Keratinocyte (primary cell): ENCODE data around the gene IFT43. TPM values are rescaled to one million over a fixed set of nuclear protein-coding genes. Genes with fewer than 3 reads are reported as not detected.
A peak's percentile ranks its signal among the peaks of the same experiment; 100 is the strongest.

Experiments used
- DNase-seq: peaks from one replicate; pipeline ENCODE4 v3.0.0-alpha.2; 2011; ENCODE audit warnings: low read depth, missing footprints, low spot score
- FAIRE-seq: peaks from 2 replicates; lab custom pipeline; 2011; peaks lifted over from hg19 to GRCh38; lab: Jason Lieb, UNC
- H2AFZ ChIP-seq: 2 replicates; pipeline ENCODE4 v1.6.0; 2012; ENCODE audit warnings: low read length, control low read depth, inconsistent platforms; ENCODE audit not compliant: control insufficient read depth
- H3K27ac ChIP-seq: 2 replicates; pipeline ENCODE4 v1.5.1; 2011; ENCODE audit warnings: low read length; ENCODE audit not compliant: control insufficient read depth, insufficient read depth
- H3K27me3 ChIP-seq: 3 replicates; pipeline ENCODE4 v1.6.0; 2011; ENCODE audit warnings: low read length; ENCODE audit not compliant: control insufficient read depth, insufficient read depth; ENCODE audit errors: extremely low read depth
- H3K36me3 ChIP-seq, 2 experiments: 2 replicates in 1 of 2; 3 replicates in 1 of 2; pipeline ENCODE4 v1.5.1; 2011; ENCODE audit warnings: low read length in 2 of 2, mild to moderate bottlenecking in 1 of 2; ENCODE audit not compliant: control insufficient read depth in 2 of 2, insufficient read depth in 2 of 2; ENCODE audit errors: extremely low read depth in 1 of 2
- H3K4me1 ChIP-seq: 3 replicates; pipeline ENCODE4 v1.5.1; 2011; ENCODE audit warnings: low read length; ENCODE audit not compliant: control insufficient read depth, insufficient read depth; ENCODE audit errors: extremely low read depth
- H3K4me2 ChIP-seq: 3 replicates; pipeline ENCODE4 v1.6.0; 2011; ENCODE audit warnings: low read depth, low read length; ENCODE audit not compliant: control insufficient read depth, insufficient read depth; ENCODE audit errors: extremely low read depth
- H3K4me3 ChIP-seq, 3 experiments: fragments of 200-600 bp in 1 of 3; sonication (generic) in 1 of 3; 2 replicates in 2 of 3; 3 replicates in 1 of 3; pipeline ENCODE4 v1.5.1; 2011 to 2016; ENCODE audit warnings: low read length in 3 of 3, mild to moderate bottlenecking in 3 of 3, control low read depth in 2 of 3, inconsistent platforms in 1 of 3, low read depth in 1 of 3, mixed read lengths in 1 of 3, mixed run types in 1 of 3, moderate library complexity in 1 of 3; ENCODE audit not compliant: control insufficient read depth in 2 of 3, insufficient read depth in 2 of 3; ENCODE audit errors: extremely low read depth in 1 of 3
- H3K79me2 ChIP-seq: 2 replicates; pipeline ENCODE4 v1.6.0; 2012; ENCODE audit warnings: low read length; ENCODE audit not compliant: control insufficient read depth, insufficient read depth
- H3K9ac ChIP-seq: 3 replicates; pipeline ENCODE4 v1.6.0; 2011; ENCODE audit warnings: low read length; ENCODE audit not compliant: control insufficient read depth, insufficient read depth; ENCODE audit errors: extremely low read depth
- H3K9me1 ChIP-seq: 3 replicates; pipeline ENCODE4 v1.6.0; 2011; ENCODE audit warnings: low read length; ENCODE audit not compliant: control insufficient read depth, insufficient read depth; ENCODE audit errors: extremely low read depth
- H3K9me3 ChIP-seq: 2 replicates; pipeline ENCODE4 v1.5.1; 2012; ENCODE audit warnings: low read depth, low read length; ENCODE audit not compliant: control insufficient read depth
- H4K20me1 ChIP-seq: 3 replicates; pipeline ENCODE4 v1.6.0; 2011; ENCODE audit warnings: low read length; ENCODE audit not compliant: control insufficient read depth, insufficient read depth; ENCODE audit errors: extremely low read depth
- EZH2 ChIP-seq: IDR thresholded peaks from one replicate; pipeline ENCODE4 v1.6.1; 2012; ENCODE audit warnings: inconsistent platforms, mild to moderate bottlenecking, low read length, moderate library complexity
- dilution Hi-C: fragments of 300-500 bp; cut with MboI; formaldehyde crosslinking; loops from one replicate; pipeline ENCODE4 v1.7.0; 2020; ENCODE audit warnings: low sequenced_read_pairs; ENCODE audit not compliant: extremely low pct_ligation_motif_present
- polyA plus RNA-seq, 5 experiments: library from polyadenylated mRNA; depleted of rRNA in 3 of 5; stranded (reverse) in 3 of 5; stranded (forward) in 1 of 5; unstranded in 1 of 5; fragments of >200 nt; gene quantifications; 1 replicate in 1 of 5; 2 replicates in 3 of 5; 3 replicates in 1 of 5; pipeline versions ENCODE4 v1.2.1 to v1.2.3, GENCODE V29; 2011 to 2012; ENCODE audit warnings: missing spikeins in 2 of 5, low read depth in 1 of 5, low replicate concordance in 1 of 5
- TF ChIP-seq, protein P1 (sequence below), 3 experiments: IDR thresholded peaks in 1 of 3; conservative IDR thresholded peaks in 1 of 3; optimal IDR thresholded peaks in 1 of 3; 2 replicates in 2 of 3; 3 replicates in 1 of 3; pipeline versions ENCODE3 to v1.5.1; 2011; ENCODE audit warnings: low read length in 3 of 3, mild to moderate bottlenecking in 3 of 3, moderate library complexity in 2 of 3, control low read depth in 1 of 3, inconsistent platforms in 1 of 3; ENCODE audit not compliant: insufficient read depth in 2 of 3; ENCODE audit errors: extremely low read depth in 1 of 3

The IFT43 gene
- polyA plus RNA-seq, 1 donor (not counting 4 experiments of a cell fraction or from before 2014, with no cell fraction given) = 41.6 TPM

DNA sequence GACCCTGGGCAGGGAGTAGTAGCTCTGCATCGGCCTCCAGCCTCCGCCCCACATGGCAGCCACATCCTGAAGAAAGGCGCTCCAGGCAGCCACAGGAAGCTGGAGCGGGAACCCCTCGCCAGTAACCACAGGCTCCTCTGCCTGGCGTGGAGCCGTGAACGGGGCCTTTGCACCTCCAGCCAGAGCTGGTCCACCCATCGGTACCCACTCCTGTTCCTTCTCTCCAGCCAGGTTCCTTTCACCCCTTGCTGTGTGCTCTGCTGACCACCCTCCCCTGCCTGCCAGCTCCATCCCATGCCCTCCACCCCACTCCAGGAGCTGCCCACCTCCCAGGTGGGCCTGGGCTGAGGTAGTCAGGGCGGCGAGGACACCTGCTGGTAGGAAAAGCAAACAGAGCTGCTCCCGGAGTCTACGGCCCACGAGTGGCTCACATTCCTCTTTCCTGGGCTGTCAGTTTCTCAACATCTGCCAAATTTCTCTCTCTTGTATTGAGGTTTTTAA lies 6.4 kb upstream of the IFT43 start:
- Histone ChIP-seq H3K4me2 (no peak overlapping the region), H2AFZ (no peak overlapping the region), H3K27ac (no peak overlapping the region), H3K79me2 (no peaks in the 10 kb centered on the region), H3K27me3 (no peaks in the 10 kb centered on the region), H3K9ac (no peak overlapping the region), H4K20me1 (no peaks in the 10 kb centered on the region), H3K4me1 (peaks cover 14% of the 10 kb centered on the region), H3K9me1 (no peaks in the 10 kb centered on the region), H3K36me3 (no peaks in the 10 kb centered on the region), H3K4me3 (no peak overlapping the region), H3K9me3 (no peaks in the 10 kb centered on the region)
- dilution Hi-C loops = no loop called here
- FAIRE-seq = no peak
- TF ChIP-seq, protein P1, sequence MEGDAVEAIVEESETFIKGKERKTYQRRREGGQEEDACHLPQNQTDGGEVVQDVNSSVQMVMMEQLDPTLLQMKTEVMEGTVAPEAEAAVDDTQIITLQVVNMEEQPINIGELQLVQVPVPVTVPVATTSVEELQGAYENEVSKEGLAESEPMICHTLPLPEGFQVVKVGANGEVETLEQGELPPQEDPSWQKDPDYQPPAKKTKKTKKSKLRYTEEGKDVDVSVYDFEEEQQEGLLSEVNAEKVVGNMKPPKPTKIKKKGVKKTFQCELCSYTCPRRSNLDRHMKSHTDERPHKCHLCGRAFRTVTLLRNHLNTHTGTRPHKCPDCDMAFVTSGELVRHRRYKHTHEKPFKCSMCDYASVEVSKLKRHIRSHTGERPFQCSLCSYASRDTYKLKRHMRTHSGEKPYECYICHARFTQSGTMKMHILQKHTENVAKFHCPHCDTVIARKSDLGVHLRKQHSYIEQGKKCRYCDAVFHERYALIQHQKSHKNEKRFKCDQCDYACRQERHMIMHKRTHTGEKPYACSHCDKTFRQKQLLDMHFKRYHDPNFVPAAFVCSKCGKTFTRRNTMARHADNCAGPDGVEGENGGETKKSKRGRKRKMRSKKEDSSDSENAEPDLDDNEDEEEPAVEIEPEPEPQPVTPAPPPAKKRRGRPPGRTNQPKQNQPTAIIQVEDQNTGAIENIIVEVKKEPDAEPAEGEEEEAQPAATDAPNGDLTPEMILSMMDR (optimal IDR thresholded peaks at IDR 0.05 in 1 of 3, IDR thresholded peaks at IDR 0.05 in 1 of 3, conservative IDR thresholded peaks at IDR 0.05 in 1 of 3; ENCODE audit: extremely low read depth in 1 of 3, insufficient read depth in 2 of 3, low read length in 3 of 3) = peak; percentile 59 to 80 (median 66)
- no peak for TF ChIP-seq EZH2
- DNase-seq = no peak

DNA sequence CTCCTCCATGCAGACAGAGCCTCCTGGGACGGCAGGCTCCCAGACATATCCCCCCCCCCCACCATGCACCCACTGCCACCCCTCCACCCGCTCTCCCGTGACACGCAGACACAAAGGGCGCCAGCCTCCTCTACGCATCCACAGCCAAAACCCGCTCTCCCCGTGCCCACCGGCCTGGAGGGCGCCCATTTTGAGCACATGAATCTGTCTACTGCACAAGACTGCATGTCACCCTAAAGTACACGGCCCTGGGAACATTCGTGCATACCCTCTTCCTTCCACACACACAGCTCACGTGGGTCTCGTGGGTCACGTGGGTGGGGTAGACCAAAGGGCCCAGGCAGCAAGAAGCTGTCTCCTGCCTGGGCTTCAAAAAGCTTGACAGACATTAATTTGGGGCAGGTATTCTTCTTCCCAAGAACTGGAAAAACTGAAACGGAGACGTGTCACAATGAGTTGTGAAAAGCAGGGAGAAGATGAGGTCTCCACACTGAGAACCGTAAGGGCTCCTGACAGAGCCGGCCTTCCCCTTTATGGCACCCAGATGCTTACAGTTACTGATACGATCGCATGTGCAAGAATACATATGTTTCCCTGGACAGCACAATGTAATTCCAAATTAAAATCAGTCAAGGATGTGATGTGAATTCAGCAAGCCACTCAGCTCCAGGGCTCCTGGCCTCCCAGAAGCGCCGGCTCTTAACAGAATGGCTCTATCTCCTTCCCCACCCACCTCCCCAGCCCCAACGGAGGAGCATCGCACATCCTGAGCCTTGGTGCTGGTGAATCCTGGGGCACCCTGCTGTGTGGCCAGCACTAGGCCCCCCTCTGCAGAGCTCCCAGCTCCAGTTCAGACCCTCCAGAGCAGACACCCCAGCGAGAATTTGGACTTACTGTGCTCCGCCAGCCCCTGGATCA lies 5.7 kb upstream of the IFT43 start:
- FAIRE-seq (no peak), DNase-seq (no peak)
- Histone ChIP-seq H3K9ac (no peak overlapping the region), H3K4me1 (peaks cover 14% of the 10 kb centered on the region), H3K27me3 (no peaks in the 10 kb centered on the region), H3K79me2 (no peaks in the 10 kb centered on the region), H4K20me1 (no peaks in the 10 kb centered on the region), H2AFZ (no peak overlapping the region), H3K4me2 (no peak overlapping the region), H3K27ac (no peak overlapping the region), H3K4me3 (no peak overlapping the region), H3K9me3 (no peaks in the 10 kb centered on the region), H3K36me3 (no peaks in the 10 kb centered on the region), H3K9me1 (no peaks in the 10 kb centered on the region)
- dilution Hi-C loops = no loop called here
- TF ChIP-seq, protein P1 (optimal IDR thresholded peaks at IDR 0.05 in 1 of 3, IDR thresholded peaks at IDR 0.05 in 1 of 3, conservative IDR thresholded peaks at IDR 0.05 in 1 of 3; ENCODE audit: extremely low read depth in 1 of 3, insufficient read depth in 2 of 3, low read length in 3 of 3) = no peak
- no peak for TF ChIP-seq EZH2
